Suprapubic skin (tissue), 4 donors: ENCODE measurements around the gene AGRP.

Source experiments
- POLR2A ChIP-seq, 2 donors: fragments of 450-650 bp; IDR thresholded peaks; one replicate each; pipeline ENCODE4 v1.6.1; 2017; ENCODE audit warnings: antibody characterized with exemption in 2 of 2, mild to moderate bottlenecking in 2 of 2, moderate library complexity in 2 of 2
- POLR2AphosphoS5 ChIP-seq, 3 donors: sonication (generic); formaldehyde crosslinking; IDR thresholded peaks; one replicate each; pipeline ENCODE4 v1.6.1; 2017; ENCODE audit warnings: antibody characterized with exemption in 3 of 3
- TF ChIP-seq, protein P1 (sequence below), 2 donors: fragments of 200-600 bp in 1 of 2; fragments of 450-650 bp in 1 of 2; sonication (generic) in 1 of 2; IDR thresholded peaks; one replicate each; pipeline ENCODE4 v1.5.1; 2016 to 2019; ENCODE audit warnings: antibody characterized with exemption in 2 of 2, mild to moderate bottlenecking in 1 of 2, moderate library complexity in 1 of 2

DNA sequence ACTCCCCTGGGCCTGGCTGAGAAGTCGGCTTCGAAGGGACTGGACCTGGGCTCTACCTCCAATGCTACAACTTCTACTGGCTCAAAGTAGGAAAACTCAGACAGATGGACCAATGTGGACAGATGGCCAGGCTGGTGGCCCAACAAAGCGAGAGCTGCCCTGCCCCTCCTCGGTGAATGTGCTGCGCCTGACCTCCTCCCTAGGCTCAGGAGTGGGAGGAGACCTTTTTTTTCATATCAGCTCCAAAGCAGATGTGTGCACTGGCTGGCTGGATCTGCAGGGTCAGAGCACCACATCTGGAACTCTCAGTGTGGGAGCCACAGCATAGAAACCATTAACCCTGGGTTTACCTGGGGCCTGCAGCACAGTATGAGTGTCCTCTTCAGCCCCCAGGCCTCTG is 23.2 kb downstream of the AGRP start:
- TF ChIP-seq POLR2A (IDR thresholded peaks at IDR 0.05) (no peak), POLR2AphosphoS5 (IDR thresholded peaks at IDR 0.05) (no peak)
- TF ChIP-seq, protein P1, sequence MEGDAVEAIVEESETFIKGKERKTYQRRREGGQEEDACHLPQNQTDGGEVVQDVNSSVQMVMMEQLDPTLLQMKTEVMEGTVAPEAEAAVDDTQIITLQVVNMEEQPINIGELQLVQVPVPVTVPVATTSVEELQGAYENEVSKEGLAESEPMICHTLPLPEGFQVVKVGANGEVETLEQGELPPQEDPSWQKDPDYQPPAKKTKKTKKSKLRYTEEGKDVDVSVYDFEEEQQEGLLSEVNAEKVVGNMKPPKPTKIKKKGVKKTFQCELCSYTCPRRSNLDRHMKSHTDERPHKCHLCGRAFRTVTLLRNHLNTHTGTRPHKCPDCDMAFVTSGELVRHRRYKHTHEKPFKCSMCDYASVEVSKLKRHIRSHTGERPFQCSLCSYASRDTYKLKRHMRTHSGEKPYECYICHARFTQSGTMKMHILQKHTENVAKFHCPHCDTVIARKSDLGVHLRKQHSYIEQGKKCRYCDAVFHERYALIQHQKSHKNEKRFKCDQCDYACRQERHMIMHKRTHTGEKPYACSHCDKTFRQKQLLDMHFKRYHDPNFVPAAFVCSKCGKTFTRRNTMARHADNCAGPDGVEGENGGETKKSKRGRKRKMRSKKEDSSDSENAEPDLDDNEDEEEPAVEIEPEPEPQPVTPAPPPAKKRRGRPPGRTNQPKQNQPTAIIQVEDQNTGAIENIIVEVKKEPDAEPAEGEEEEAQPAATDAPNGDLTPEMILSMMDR (IDR thresholded peaks at IDR 0.05), result no peak
